H9 (cell line): ENCODE data around the gene SCD. TPM values are rescaled to one million over a fixed set of nuclear protein-coding genes. Genes with fewer than 3 reads are reported as not detected.
"Not testable (repeated sequence)": the region's sequence is repeated elsewhere in the genome, so short reads cannot be mapped to it uniquely, and the experiment has no call there.

ENCODE experiments used
- DNase-seq: peaks from one replicate; pipeline ENCODE4 v3.0.0-alpha.2; 2017
- H2AFZ ChIP-seq: one replicate; pipeline ENCODE4 v1.6.1; 2013; ENCODE audit warnings: mild to moderate bottlenecking, low read length, control low read depth, moderate library complexity
- H2AK5ac ChIP-seq: 2 replicates; pipeline ENCODE4 v1.6.1; 2013; ENCODE audit warnings: low read length, control low read depth, mixed read lengths; ENCODE audit not compliant: insufficient read length
- H2BK120ac ChIP-seq: one replicate; pipeline ENCODE4 v1.6.1; 2013; ENCODE audit warnings: low read depth, mild to moderate bottlenecking, low read length, control low read depth, inconsistent platforms; ENCODE audit not compliant: poor library complexity, severe bottlenecking
- H2BK12ac ChIP-seq: 2 replicates; pipeline ENCODE4 v1.6.1; 2013; ENCODE audit warnings: low read length, control low read depth, mixed read lengths, low read depth; ENCODE audit not compliant: insufficient read length
- H2BK15ac ChIP-seq: 2 replicates; pipeline ENCODE4 v1.6.1; 2013; ENCODE audit warnings: low read depth, low read length, control low read depth
- H2BK20ac ChIP-seq: one replicate; pipeline ENCODE4 v1.6.1; 2013; ENCODE audit warnings: low read depth, mild to moderate bottlenecking, low read length, control low read depth, inconsistent platforms; ENCODE audit not compliant: poor library complexity, severe bottlenecking
- H2BK5ac ChIP-seq: 2 replicates; pipeline ENCODE4 v1.6.1; 2013; ENCODE audit warnings: low read length, control low read depth, mixed read lengths; ENCODE audit not compliant: insufficient read length
- H3K14ac ChIP-seq: 2 replicates; pipeline ENCODE4 v1.6.1; 2013; ENCODE audit warnings: low read length, control low read depth; ENCODE audit not compliant: insufficient read depth
- H3K18ac ChIP-seq: 2 replicates; pipeline ENCODE4 v1.6.1; 2013; ENCODE audit warnings: low read depth, mild to moderate bottlenecking, mixed read lengths, low read length, control low read depth; ENCODE audit not compliant: insufficient read length
- H3K23ac ChIP-seq: 2 replicates; pipeline ENCODE4 v1.6.1; 2013; ENCODE audit warnings: low read length, control low read depth, mixed read lengths, low read depth; ENCODE audit not compliant: insufficient read length
- H3K23me2 ChIP-seq: 2 replicates; pipeline ENCODE4 v1.6.1; 2013; ENCODE audit warnings: low read depth, mild to moderate bottlenecking, mixed read lengths, low read length, control low read depth; ENCODE audit not compliant: insufficient read length, poor library complexity, severe bottlenecking
- H3K27ac ChIP-seq: 2 replicates; pipeline ENCODE4 v1.5.1; 2013; ENCODE audit warnings: low read length, control low read depth, mixed read lengths, low read depth; ENCODE audit not compliant: insufficient read length
- H3K27me3 ChIP-seq: 2 replicates; pipeline ENCODE4 v1.6.1; 2013; ENCODE audit warnings: low read length, control low read depth, inconsistent platforms; ENCODE audit not compliant: insufficient read depth
- H3K4ac ChIP-seq: 2 replicates; pipeline ENCODE4 v1.6.1; 2013; ENCODE audit warnings: low read depth, mild to moderate bottlenecking, control low read depth, inconsistent platforms, low read length, moderate library complexity
- H3K4me1 ChIP-seq: 2 replicates; pipeline ENCODE4 v1.6.1; 2013; ENCODE audit warnings: low read length, control low read depth, inconsistent platforms; ENCODE audit not compliant: insufficient read depth
- H3K4me2 ChIP-seq: 2 replicates; pipeline ENCODE4 v1.6.1; 2013; ENCODE audit warnings: low read length, control low read depth, mixed read lengths; ENCODE audit not compliant: insufficient read length, insufficient read depth
- H3K56ac ChIP-seq: 2 replicates; pipeline ENCODE4 v1.6.1; 2013; ENCODE audit warnings: low read depth, mild to moderate bottlenecking, mixed read lengths, low read length, control low read depth; ENCODE audit not compliant: insufficient read length
- H3K79me1 ChIP-seq: 2 replicates; pipeline ENCODE4 v1.6.1; 2013; ENCODE audit warnings: low read depth, mild to moderate bottlenecking, moderate library complexity, low read length, control low read depth, inconsistent platforms; ENCODE audit not compliant: insufficient read depth, poor library complexity, severe bottlenecking
- H3K79me2 ChIP-seq: 2 replicates; pipeline ENCODE4 v1.6.1; 2013; ENCODE audit warnings: low read length, control low read depth, inconsistent platforms; ENCODE audit not compliant: insufficient read depth
- H3K9ac ChIP-seq: 2 replicates; pipeline ENCODE4 v1.6.1; 2013; ENCODE audit warnings: low read length, control low read depth, mixed read lengths; ENCODE audit not compliant: insufficient read length; ENCODE audit errors: extremely low read depth
- H3K9me3 ChIP-seq: one replicate; pipeline ENCODE4 v1.6.1; 2013; ENCODE audit warnings: low read depth, low read length, inconsistent platforms; ENCODE audit not compliant: control insufficient read depth
- H3T11ph ChIP-seq: one replicate; pipeline ENCODE4 v1.6.1; 2013; ENCODE audit warnings: mild to moderate bottlenecking, low read length, control low read depth, inconsistent platforms
- H4K20me1 ChIP-seq: one replicate; pipeline ENCODE4 v1.6.1; 2013; ENCODE audit not compliant: control insufficient read depth, insufficient read length, insufficient read depth
- H4K5ac ChIP-seq: 2 replicates; pipeline ENCODE4 v1.6.1; 2013; ENCODE audit warnings: low read depth, mild to moderate bottlenecking, mixed read lengths, low read length, control low read depth; ENCODE audit not compliant: insufficient read length
- H4K8ac ChIP-seq: replicated peaks from 2 replicates; pipeline ENCODE4 v1.6.1; 2013; ENCODE audit warnings: low read length, control low read depth, mixed read lengths, low read depth; ENCODE audit not compliant: insufficient read length
- H4K91ac ChIP-seq: 2 replicates; pipeline ENCODE4 v1.6.1; 2013; ENCODE audit warnings: low read depth, mild to moderate bottlenecking, moderate library complexity, mixed read lengths, low read length, control low read depth; ENCODE audit not compliant: insufficient read length
- H3K27ac Mint-ChIP-seq, 3 experiments: 2 replicates in 2 of 3; 3 replicates in 1 of 3; pipeline ENCODE4 v1.8.0; 2020 to 2021; ENCODE audit warnings: mixed read lengths in 3 of 3, mild to moderate bottlenecking in 1 of 3, moderate library complexity in 1 of 3
- H3K27me3 Mint-ChIP-seq: 2 replicates; pipeline ENCODE4 v1.8.0; 2021; ENCODE audit warnings: low read depth, mild to moderate bottlenecking, moderate library complexity, mixed read lengths
- H3K36me3 Mint-ChIP-seq, 3 experiments: 2 replicates in 2 of 3; 3 replicates in 1 of 3; pipeline ENCODE4 v1.8.0; 2020 to 2021; ENCODE audit warnings: low read depth in 3 of 3, mixed read lengths in 3 of 3; ENCODE audit not compliant: insufficient read depth in 1 of 3
- H3K4me1 Mint-ChIP-seq, 2 experiments: 2 replicates each; pipeline ENCODE4 v1.8.0; 2020; ENCODE audit warnings: mixed read lengths in 2 of 2
- H3K4me3 Mint-ChIP-seq, 2 experiments: 2 replicates in 1 of 2; 3 replicates in 1 of 2; pipeline ENCODE4 v1.8.0; 2020 to 2021; ENCODE audit warnings: mild to moderate bottlenecking in 2 of 2, mixed read lengths in 2 of 2, moderate library complexity in 1 of 2
- H3K9me3 Mint-ChIP-seq, 2 experiments: 2 replicates in 1 of 2; 3 replicates in 1 of 2; pipeline ENCODE4 v1.8.0; 2020; ENCODE audit warnings: mild to moderate bottlenecking in 2 of 2, mixed read lengths in 2 of 2, moderate library complexity in 1 of 2
- CTCF ChIP-seq: fragments of 200-600 bp; sonication (generic); conservative IDR thresholded peaks from 3 replicates; pipeline ENCODE4 v1.8.0; 2021; ENCODE audit warnings: antibody characterized with exemption, mild to moderate bottlenecking
- WGBS: extraction: QIAGEN DNeasy Blood & Tissue Kit; methylation state at CpG from one replicate; pipeline ENCODE4 v1.1.7; 2013; ENCODE audit warnings: missing lambda C conversion rate, low lambda C conversion rate, mixed read lengths; ENCODE audit not compliant: insufficient read length; ENCODE audit errors: extremely low coverage; 5-methylcytosine and 5-hydroxymethylcytosine counted together
- total RNA-seq: library from RNA; stranded (reverse); gene quantifications from 2 replicates; pipeline ENCODE4 v1.2.1, GENCODE V29; 2021

SCD gene
- total RNA-seq, 1 experiment from 2014 or later, result 354 TPM

- Mint-ChIP-seq H3K4me3 (no peak overlapping the region), H3K36me3 (peaks cover 3 to 10% (median 6%) of the 10 kb centered on the region in 3 experiments; a peak in 6 of 7 replicates), H3K27me3 (peaks cover 49% of the 10 kb centered on the region), H3K9me3 (peaks cover 16 to 19% of the 10 kb centered on the region in 2 experiments), H3K27ac (no peak overlapping the region), H3K4me1 (peaks cover 19 to 30% of the 10 kb centered on the region in 2 experiments)
- no peak overlapping the region for H3K18ac ChIP-seq
- no peak overlapping the region for H2BK12ac ChIP-seq
- peaks cover 2% of the 10 kb centered on the region for H4K20me1 ChIP-seq
- H2BK120ac ChIP-seq, result no peak overlapping the region
- H3K4ac ChIP-seq, result no peak overlapping the region
- H2AFZ ChIP-seq, result no peak overlapping the region
- no peak for TF ChIP-seq CTCF
- no peak overlapping the region for H2BK20ac ChIP-seq
- H4K5ac ChIP-seq, result no peak overlapping the region
- no peak overlapping the region for H3K27ac ChIP-seq
- H3K14ac ChIP-seq, result no peak overlapping the region
- H3K4me2 ChIP-seq, result no peak overlapping the region
- DNase-seq, result no peak
- H3K79me1 ChIP-seq, result no peaks in the 10 kb centered on the region
- no peak overlapping the region for H2AK5ac ChIP-seq
- H3K23me2 ChIP-seq, result no peaks in the 10 kb centered on the region
- no peak overlapping the region for H3K23ac ChIP-seq
- no peak overlapping the region for H4K91ac ChIP-seq
- no peak overlapping the region for H4K8ac ChIP-seq
- H2BK15ac ChIP-seq, result no peak overlapping the region
- peaks cover 3% of the 10 kb centered on the region; the same call in 1 of the 2 replicates for H3K4me1 ChIP-seq
- H3K27me3 ChIP-seq, result no peaks in the 10 kb centered on the region
- H3K79me2 ChIP-seq, result no peaks in the 10 kb centered on the region
- no peak overlapping the region for H2BK5ac ChIP-seq
- no peak overlapping the region for H3K56ac ChIP-seq
- no peak overlapping the region for H3K9ac ChIP-seq
- no peak overlapping the region for H3T11ph ChIP-seq
- H3K9me3 ChIP-seq, result no peaks in the 10 kb centered on the region
- WGBS, result no CpG with 5 or more reads among the region's 9 CpGs
Observed at GRCh38 chr10:100297242-100297641, 49.8 kb upstream of the SCD start.

GRCh38 chr10:100301123-100301522 lies 45.9 kb upstream of the SCD start:
- not testable (repeated sequence) for H3K9me3 ChIP-seq, H4K91ac ChIP-seq, H3K79me1 ChIP-seq, H2BK20ac ChIP-seq, H2BK120ac ChIP-seq, H3K27ac ChIP-seq, H2BK15ac ChIP-seq, H3K9ac ChIP-seq, H3K56ac ChIP-seq, H3K4ac ChIP-seq, H2BK5ac ChIP-seq, H3K79me2 ChIP-seq, H3K4me2 ChIP-seq, H3K36me3 Mint-ChIP-seq, H4K20me1 ChIP-seq, H4K8ac ChIP-seq, H3K23me2 ChIP-seq, H3K18ac ChIP-seq, H4K5ac ChIP-seq, H3K14ac ChIP-seq, H3K4me1 ChIP-seq, H3K27me3 ChIP-seq, H2AFZ ChIP-seq, H3K23ac ChIP-seq, H3T11ph ChIP-seq, H2AK5ac ChIP-seq, H2BK12ac ChIP-seq
- H3K4me1 Mint-ChIP-seq, result peaks cover 24 to 33% of the 10 kb centered on the region in 2 experiments
- H3K9me3 Mint-ChIP-seq, result peaks cover 16 to 19% of the 10 kb centered on the region in 2 experiments
- peak; percentile 76 for DNase-seq
- WGBS, result no CpG with 5 or more reads among the region's 5 CpGs
- peak overlapping the region; percentile 1 to 6; a peak in 3 of 5 replicates for H3K4me3 Mint-ChIP-seq
- peak overlapping the region; percentile 42 to 86 (median 83) for H3K27ac Mint-ChIP-seq
- H3K27me3 Mint-ChIP-seq, result peaks cover 35% of the 10 kb centered on the region
